CD4-positive, alpha-beta T cell treated with Interleukin-15 for 1 hour (primary cell): ENCODE measurements around the gene KRT10.

ENCODE experiments used
- DNase-seq: peaks from one replicate; pipeline ENCODE4 v3.0.0-alpha.2; 2020

The KRT10 gene

DNA sequence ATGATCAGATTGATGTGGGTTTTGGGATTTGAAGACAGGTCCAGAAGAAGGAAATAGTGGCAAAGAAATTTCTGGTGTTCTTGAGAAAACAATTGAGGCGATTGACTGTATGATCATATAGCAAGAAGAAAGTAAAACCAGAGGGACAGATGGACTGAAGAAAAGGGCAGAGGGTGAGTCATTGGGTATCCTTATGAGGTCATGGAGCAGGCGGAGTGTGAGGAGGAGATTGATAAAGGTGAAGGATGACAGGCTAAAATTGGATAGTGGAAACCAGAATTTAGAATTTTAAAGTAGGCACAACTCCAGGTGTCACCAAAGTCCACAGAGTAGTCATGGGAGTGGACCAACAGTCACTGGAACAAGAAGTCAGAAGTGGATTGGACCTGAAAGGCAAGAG lies 21.3 kb downstream of the KRT10 start:
- DNase-seq = no peak

DNA sequence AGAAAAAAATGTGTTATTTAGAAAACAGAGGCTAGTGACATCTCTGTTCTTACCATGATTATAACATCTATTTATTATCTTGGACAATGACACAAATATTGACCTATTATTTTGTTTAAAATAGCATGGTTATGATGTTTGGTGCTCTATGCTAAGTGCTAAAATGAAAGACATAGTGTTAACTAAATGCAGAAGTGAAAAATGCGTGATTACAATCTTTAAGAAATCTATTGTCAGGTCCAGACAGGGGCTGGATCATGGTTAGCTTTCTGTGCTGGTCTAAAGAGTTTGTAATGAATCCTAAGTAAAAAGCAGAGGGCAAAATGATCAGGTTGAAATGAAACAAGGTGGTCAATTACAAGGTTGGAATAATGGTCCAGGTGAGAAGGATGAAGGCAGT lies 22.0 kb downstream of the KRT10 start:
- no peak for DNase-seq

DNA sequence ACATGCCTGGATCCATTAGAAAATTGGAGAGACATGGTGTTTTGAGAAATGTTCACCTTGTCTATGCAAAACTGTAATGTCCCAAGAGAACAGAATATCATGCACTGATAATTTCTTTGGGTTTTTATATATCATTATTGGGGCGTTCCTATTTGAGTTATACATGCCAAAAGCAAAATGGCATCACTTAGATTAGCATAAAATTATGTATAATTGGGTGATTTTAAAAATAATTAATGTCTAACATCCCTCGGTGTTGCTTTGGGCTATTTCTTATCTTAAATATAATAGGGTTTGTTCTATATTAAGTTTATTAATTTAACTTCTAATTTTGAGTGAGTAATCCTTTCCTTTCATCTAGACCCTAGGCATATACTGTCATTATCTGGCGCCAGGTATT lies 22.6 kb downstream of the KRT10 start, which contains the start of gene KRT28:
KRT28 (minus strand) TSS at position 101 of the 400 bp plus-strand sequence; CDS start at position 35, 66 bp downstream.
- DNase-seq = no peak

DNA sequence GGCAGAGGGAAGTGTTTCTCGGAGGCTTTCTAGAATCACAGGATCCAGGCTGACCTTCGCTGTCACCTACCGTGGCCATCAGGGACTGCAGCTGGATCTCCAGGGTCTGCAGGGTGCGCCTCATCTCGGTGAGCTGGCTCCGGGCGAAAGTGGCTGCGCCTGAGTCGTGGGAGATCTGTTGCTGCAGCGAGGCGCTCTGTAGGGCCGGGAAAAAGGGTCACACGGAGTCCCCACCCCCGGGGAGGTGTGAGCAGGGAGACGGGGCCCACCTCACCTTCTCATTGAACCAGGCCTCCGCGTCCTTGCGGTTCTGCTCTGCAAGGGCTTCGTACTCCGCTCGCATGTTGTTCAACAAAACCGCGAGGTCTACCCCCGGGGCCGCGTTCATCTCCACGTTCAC lies 25.6 kb downstream of the KRT10 start:
- DNase-seq = no peak

DNA sequence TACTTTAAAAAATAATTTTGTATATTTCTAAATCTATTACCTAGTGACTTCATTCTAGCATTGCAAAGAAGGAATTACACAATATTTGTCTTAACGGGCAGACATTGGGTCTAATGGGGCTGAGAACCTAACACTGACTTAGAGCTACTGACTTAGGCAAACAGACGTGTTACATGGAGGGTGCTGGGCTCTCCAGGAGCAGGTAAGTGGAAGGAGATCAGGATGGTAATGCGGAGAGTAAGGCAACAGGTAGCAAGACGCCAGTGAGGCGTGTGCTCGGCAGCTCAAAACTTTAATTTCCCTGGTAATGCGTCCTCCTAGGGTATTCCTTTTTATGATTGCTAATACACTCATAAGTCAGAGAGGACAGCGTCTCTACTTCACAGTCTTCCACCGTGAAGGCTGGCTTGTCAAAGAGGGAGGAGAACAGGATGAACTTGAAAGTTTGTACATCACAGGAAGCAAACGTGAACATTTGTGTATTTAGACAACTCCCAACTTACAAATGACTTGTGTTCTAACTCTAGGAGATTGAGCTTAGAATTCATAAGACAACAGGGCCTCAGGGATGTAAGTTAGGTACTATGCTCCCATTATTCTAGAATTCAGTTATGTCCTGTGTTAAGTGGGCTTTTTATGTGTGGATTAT lies 27.3 kb downstream of the KRT10 start:
- no peak for DNase-seq

DNA sequence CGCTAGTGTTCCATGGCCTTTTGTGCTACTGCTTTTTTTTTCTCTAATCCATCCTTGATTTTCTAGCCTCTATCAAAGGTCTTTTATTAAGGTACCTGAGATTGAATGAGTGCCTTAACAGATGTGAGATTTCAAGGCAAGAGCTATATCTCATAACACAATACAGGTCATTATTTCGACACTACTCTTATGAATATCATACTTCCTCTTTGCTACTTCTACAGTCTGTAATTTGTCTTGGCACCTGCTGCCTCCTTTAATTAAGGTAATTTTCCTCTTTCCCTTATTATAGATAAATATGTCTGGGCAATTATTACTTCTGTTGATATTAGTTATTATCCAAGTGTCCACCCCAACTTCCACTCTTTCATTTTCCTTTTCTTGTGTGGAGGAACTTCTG lies 27.9 kb downstream of the KRT10 start:
- no peak for DNase-seq

DNA sequence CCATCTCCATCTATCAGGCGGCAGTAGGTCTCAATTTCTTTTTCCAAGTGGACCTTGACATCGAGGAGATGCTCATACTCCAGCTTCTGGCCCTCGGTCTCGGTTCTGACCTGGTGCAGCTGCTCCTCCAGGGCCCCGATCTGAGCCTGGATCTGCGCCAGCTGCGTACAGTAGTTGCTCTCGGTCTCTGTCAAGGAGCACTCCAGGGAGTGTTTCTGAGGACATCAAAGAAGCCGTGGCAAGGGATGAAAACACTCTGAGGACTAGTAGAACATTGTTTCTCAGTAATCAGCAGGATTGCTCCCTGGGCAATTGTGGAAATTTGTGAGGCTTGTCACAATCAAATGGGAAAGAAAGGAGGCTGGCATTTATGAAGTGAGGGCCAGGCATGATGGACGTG lies 28.6 kb downstream of the KRT10 start:
- DNase-seq = no peak

DNA sequence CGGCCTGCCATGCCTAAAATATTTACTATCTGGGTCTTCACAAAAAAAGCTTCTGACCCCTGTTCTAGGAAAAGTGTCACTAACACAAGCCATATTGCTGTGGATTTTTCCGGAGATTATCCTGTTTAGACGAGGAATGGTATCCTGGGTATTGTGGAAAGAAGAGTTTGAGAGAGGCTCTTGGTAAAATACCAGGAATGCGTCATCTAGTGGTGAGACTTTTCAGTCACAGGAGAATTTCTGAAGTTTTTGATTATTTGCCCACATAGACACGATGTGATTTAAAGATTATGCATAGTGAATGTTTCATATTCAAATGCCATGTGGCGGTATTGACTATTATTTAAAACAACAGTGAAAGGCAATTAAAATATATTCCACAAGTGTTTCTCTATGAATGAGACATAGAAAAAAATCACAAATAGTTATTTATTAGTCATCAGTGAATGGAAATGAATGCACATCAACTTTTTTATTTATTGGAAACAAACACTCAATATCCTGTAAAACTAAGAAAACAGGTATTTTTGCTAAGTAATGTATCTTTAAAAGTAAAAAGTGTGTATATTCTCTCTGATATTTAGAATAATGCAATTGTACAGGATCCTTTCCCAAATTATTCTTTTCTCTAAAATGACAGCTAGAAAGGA lies 30.5 kb downstream of the KRT10 start:
- DNase-seq = no peak

DNA sequence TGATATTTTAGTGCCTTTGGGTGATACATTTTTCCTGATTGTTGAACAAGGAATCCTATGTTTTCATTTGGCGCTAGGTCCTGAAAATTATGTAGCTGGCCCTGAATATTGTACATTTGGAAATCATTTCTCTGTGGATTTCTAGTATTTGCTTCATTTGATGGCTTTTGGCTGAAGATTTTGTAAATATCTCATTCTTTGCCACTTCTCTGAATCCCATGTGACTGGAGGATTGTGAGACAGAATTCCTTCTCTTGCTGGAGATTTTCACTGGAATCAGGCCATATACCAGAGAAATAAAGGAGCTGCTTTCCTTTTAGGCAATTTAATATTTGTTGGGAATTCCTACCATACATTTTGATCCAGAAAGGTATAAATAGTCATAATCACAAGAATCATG lies 31.3 kb downstream of the KRT10 start:
- no peak for DNase-seq

DNA sequence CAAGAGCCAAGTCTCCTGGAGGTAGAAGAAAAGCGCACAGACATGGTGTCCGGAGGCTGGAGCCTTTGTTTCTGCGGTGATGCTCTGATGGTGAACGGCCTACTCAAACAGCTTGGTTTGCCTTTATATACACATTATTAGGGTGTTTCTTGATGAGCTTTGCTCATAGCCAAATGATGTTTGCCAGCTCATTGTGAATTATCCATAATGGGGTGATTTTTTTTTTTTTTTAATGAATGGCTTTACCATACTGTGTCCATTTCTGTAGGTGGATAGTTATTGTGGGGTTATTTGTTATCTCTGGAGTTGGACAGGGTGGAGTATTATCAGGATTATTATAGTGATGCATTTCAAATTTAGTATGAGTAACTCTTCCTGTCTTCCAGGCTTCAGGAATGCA lies 40.0 kb downstream of the KRT10 start, which contains the start of gene KRT27:
KRT27 (minus strand) TSS at position 101 of the 400 bp plus-strand sequence; CDS start at position 44, 57 bp downstream.
- no peak for DNase-seq

DNA sequence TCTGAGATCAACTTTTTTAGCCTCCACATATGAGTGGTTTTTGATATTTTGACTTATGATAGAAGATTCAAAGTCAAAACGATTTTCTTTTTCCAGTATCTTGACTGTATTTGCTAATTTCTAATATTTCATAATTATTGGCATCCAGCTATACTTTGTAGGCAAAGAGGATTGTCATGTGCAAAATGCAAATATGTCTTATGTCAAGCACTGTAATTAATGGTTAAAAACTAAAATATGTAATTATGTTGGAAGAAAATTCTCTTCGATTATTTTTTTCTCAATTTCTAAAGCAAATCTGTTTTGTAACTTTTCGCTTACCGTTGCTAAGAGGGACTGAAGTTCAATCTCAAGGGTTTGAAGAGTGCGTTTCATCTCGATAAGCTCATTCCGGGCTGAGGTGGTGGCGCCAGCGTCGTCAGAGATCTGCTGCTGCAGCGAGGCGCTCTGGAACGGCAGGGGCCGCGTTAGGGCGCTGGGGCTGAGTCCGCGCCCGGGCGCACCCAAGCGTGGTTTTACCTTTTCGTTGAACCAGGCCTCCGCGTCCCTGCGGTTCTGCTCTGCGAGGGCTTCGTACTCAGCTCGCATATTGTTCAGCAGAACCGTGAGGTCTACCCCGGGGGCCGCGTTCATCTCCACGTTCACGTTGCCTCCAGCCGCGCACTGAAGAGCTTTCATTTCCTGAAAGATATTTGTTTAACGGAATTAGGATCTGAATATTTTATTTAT lies 43.1 kb downstream of the KRT10 start:
- no peak for DNase-seq

DNA sequence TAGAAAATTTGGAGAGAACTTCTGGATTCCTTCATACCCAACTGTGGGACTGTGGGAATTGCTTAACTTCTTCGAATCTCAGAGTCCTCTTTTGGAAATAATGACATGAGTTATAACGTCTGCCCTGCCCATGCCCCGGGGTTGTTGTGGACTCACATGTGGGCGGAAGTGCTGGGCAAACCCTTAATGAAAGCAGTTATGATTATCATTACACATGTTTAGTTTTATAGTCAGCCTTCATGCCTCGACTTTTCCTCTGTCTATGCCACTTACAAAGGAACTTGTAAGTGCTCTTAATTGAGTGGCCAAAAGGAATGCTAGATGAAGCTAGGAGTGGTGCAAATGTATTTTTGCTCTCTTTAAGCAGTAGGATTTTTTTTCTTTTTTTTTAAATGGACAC lies 44.0 kb downstream of the KRT10 start:
- no peak for DNase-seq

DNA sequence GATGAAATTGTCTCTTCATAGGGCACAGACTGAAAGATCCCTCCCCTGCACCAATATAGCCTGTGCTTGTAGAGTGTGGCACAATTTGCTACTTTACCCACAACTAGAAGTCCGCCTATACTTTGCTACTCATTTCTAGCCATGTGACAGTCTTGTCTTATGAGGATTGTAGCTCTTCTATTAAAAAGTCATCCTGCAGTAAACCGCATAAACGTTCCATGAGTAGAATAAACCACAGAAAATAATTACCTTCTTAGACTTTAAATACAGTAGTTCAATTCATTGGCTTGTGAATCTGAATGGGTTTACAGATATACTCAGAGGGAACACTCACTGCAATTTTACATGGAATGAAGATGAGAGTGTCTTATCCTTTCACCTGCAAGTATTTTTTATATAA lies 44.4 kb downstream of the KRT10 start:
- DNase-seq = no peak

DNA sequence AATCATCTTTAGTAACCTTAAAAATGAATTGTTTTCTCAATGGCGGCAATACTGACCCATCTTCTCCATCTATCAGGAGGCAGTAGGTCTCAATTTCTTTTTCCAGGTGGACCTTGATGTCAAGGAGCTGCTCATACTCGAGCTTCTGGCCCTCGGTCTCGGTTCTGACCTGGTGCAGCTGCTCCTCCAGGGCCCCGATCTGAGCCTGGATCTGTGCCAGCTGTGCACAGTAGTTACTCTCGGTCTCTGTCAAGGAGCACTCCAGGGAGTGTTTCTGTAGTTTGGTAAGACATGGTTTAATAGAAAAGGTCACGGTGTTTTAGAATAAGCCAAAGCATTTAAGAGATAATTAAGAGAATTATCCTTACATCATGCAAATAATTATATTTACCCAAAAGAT lies 45.0 kb downstream of the KRT10 start:
- no peak for DNase-seq

DNA sequence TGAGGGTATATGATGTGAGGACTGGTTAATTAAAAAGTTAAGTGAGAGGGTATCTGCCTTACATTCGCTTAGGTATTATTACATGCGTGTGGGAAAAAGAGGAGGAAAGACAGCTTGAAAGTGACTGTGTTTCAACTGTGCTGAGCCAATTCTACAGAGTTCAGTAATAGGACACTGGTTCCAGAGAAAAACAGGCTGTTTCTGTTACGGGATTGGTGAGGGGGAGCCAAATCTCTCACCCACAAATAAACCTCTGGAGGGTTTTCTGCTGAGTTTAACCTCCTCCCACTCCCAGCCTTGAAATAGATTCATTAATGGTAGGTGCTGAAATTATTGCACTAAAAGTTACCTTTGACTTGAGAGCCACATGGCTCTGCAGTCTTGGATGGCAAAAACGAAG lies 46.5 kb downstream of the KRT10 start:
- DNase-seq = no peak

DNA sequence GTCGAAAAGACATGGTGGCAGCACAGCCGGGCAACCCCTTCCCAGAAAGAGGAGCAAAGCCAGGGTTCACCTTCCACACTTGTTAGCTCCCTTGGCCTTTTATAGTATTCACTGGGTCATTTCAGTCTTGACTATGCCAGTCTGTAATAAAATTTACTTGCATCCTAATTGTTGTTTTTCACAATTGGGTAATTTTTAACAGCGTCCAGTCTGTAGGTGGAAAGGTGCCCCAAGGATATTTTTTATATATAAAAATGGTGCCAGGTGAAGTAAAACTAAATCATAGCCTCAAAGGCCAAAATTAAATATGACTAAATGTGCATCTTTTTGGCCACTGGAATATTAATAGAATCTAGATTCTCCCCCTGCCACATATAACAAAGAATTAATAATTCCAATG lies 50.3 kb downstream of the KRT10 start, which contains the start of gene KRT26:
KRT26 (minus strand) TSS at position 101 of the 400 bp plus-strand sequence; CDS start at position 13, 88 bp downstream.
- DNase-seq = no peak
